HL-60 (cell line): ENCODE results near the gene S100A9.

Source experiments
- POLR2AphosphoS5 ChIP-seq: IDR thresholded peaks from 2 replicates; pipeline ENCODE4 v1.6.1; 2012; ENCODE audit warnings: low read depth
- TF ChIP-seq, protein P1 (sequence below): IDR thresholded peaks from one replicate; pipeline ENCODE4 v1.5.1; 2011; ENCODE audit warnings: low read length, control low read depth, inconsistent platforms; ENCODE audit not compliant: insufficient read depth
- TF ChIP-seq, protein P2 (sequence below): IDR thresholded peaks from 2 replicates; pipeline ENCODE4 v1.6.1; 2012; ENCODE audit warnings: low read depth; ENCODE audit not compliant: insufficient replicate concordance

DNA sequence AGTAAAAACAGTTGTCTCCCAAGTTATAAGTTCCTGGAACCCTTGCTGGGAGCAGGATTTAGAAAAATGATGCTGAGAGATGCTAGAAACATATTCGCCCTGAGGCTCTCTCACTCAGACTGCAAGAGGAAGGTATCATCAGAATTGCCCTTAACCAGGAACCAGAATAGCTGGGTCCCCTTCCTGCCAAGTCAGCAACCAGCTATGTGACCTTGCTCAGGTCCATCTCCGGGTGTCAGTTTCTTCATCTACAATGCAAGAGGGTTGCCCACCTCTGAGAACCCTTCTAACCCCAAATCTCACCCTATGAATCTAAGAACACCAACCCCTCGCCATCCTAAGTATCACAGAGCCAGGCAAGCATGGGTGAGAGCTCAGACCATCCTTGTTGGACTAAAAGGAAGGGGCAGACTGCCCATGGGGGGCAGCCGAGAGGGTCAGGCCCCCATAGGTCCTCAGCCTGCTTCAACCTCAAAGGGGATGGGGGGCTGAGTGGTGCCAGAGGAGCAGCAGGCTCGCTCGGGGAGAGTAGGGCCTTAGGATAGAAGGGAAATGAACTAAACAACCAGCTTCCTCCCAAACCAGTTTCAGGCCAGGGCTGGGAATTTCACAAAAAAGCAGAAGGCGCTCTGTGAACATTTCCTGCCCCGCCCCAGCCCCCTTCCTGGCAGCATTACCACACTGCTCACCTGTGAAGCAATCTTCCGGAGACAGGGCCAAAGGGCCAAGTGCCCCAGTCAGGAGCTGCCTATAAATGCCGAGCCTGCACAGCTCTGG lies 390 bp upstream of the S100A9 start:
- TF ChIP-seq, protein P1, sequence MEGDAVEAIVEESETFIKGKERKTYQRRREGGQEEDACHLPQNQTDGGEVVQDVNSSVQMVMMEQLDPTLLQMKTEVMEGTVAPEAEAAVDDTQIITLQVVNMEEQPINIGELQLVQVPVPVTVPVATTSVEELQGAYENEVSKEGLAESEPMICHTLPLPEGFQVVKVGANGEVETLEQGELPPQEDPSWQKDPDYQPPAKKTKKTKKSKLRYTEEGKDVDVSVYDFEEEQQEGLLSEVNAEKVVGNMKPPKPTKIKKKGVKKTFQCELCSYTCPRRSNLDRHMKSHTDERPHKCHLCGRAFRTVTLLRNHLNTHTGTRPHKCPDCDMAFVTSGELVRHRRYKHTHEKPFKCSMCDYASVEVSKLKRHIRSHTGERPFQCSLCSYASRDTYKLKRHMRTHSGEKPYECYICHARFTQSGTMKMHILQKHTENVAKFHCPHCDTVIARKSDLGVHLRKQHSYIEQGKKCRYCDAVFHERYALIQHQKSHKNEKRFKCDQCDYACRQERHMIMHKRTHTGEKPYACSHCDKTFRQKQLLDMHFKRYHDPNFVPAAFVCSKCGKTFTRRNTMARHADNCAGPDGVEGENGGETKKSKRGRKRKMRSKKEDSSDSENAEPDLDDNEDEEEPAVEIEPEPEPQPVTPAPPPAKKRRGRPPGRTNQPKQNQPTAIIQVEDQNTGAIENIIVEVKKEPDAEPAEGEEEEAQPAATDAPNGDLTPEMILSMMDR: no peak
- TF ChIP-seq POLR2AphosphoS5: no peak; the same call in 1 of the 2 replicates
- TF ChIP-seq, protein P2, sequence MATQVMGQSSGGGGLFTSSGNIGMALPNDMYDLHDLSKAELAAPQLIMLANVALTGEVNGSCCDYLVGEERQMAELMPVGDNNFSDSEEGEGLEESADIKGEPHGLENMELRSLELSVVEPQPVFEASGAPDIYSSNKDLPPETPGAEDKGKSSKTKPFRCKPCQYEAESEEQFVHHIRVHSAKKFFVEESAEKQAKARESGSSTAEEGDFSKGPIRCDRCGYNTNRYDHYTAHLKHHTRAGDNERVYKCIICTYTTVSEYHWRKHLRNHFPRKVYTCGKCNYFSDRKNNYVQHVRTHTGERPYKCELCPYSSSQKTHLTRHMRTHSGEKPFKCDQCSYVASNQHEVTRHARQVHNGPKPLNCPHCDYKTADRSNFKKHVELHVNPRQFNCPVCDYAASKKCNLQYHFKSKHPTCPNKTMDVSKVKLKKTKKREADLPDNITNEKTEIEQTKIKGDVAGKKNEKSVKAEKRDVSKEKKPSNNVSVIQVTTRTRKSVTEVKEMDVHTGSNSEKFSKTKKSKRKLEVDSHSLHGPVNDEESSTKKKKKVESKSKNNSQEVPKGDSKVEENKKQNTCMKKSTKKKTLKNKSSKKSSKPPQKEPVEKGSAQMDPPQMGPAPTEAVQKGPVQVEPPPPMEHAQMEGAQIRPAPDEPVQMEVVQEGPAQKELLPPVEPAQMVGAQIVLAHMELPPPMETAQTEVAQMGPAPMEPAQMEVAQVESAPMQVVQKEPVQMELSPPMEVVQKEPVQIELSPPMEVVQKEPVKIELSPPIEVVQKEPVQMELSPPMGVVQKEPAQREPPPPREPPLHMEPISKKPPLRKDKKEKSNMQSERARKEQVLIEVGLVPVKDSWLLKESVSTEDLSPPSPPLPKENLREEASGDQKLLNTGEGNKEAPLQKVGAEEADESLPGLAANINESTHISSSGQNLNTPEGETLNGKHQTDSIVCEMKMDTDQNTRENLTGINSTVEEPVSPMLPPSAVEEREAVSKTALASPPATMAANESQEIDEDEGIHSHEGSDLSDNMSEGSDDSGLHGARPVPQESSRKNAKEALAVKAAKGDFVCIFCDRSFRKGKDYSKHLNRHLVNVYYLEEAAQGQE: peak; percentile 62
